Globus pallidus (tissue), 1 donor: ENCODE measurements around the gene RPA3.
A peak's percentile ranks its signal among the peaks of the same experiment; 100 is the strongest.

Experiments used
- DNase-seq: peaks from one replicate; pipeline ENCODE4 v3.0.0-alpha.2; 2015; ENCODE audit warnings: low spot score

Gene RPA3

GRCh38 chr7:7607010-7607409 is 111.4 kb downstream of the RPA3 start:
- DNase-seq: no peak

GRCh38 chr7:7596176-7596575 is 122.2 kb downstream of the RPA3 start:
- DNase-seq: no peak

GRCh38 chr7:7595451-7595850 is 123.0 kb downstream of the RPA3 start:
- peak; percentile 18 for DNase-seq
